ENCODE results near the gene BANK1. TPM values are rescaled to one million over a fixed set of nuclear protein-coding genes. Genes with fewer than 3 reads are reported as not detected.

Gene BANK1
- polyA plus RNA-seq, 1 of the 3 experiments (the other 2 are of a cell fraction), result not detected

GRCh38 chr4:102089850-102090621, 299.5 kb downstream of the BANK1 start:
- no peaks in the 10 kb centered on the region for H3K4me1 ChIP-seq (ENCODE audit: control insufficient read depth in 1 of 2, insufficient read depth in 2 of 2, low read depth in 1 of 2, low read length in 1 of 2)
- ChIA-PET POLR2A (no interaction called here), CTCF (no interaction called here)
- WGBS (ENCODE audit: low lambda C conversion rate), result 50% methylated on average over 5 of the region's 5 CpGs
- no peak overlapping the region for H3K4me3 ChIP-seq (ENCODE audit: low read depth in 2 of 2, low read length in 1 of 2)
- DNase-seq, result no peak
- TF ChIP-seq CHD2 (IDR thresholded peaks at IDR 0.05; ENCODE audit: low read length, partially characterized antibody), result no peak
- TF ChIP-seq GATA2 (CRISPR knock-in tag; IDR thresholded peaks at IDR 0.05), result peak; percentile 87
- TF ChIP-seq EP300 (IDR thresholded peaks at IDR 0.05; ENCODE audit: borderline replicate concordance in 1 of 2, low read depth in 1 of 2, low read length in 1 of 2), result peak in 1 of 2 experiments; percentile 60; a peak in 1 of 4 replicates
- H3K4me2 ChIP-seq, result no peak overlapping the region
- no peaks in the 10 kb centered on the region for H3K9me2 ChIP-seq
- H4K20me1 ChIP-seq (ENCODE audit: insufficient read depth), result no peaks in the 10 kb centered on the region
- H3K27ac ChIP-seq (ENCODE audit: low read depth in 2 of 2, low read length in 1 of 2), result no peak overlapping the region; a peak in 1 of 4 replicates
- H3K9ac ChIP-seq, result no peak overlapping the region
- H2AFZ ChIP-seq (ENCODE audit: low read depth), result no peak overlapping the region
- H3K9me3 ChIP-seq, result no peaks in the 10 kb centered on the region
- no peaks in the 10 kb centered on the region for H3K27me3 ChIP-seq (ENCODE audit: insufficient read depth)
- no peaks in the 10 kb centered on the region for H3K79me2 ChIP-seq (ENCODE audit: insufficient read depth)
- no peaks in the 10 kb centered on the region for H3K36me3 ChIP-seq (replicated peaks in 1 of 2; ENCODE audit: control insufficient read depth in 1 of 2, insufficient read depth in 2 of 2, low read length in 1 of 2)
- H3F3A ChIP-seq (replicated peaks; ENCODE audit: insufficient read depth), result no peaks in the 10 kb centered on the region

GRCh38 chr4:102091656-102092055, 301.1 kb downstream of the BANK1 start:
- H3K4me2 ChIP-seq, result no peak overlapping the region
- H3K27ac ChIP-seq (ENCODE audit: low read depth in 2 of 2, low read length in 1 of 2), result no peak overlapping the region
- POLR2A ChIA-PET, result no interaction called here

More at GRCh38 chr4:102091656-102092055, 301.1 kb downstream of the BANK1 start:
- Histone ChIP-seq H3K9ac (no peak overlapping the region), H3K4me1 (ENCODE audit: control insufficient read depth in 1 of 2, insufficient read depth in 2 of 2, low read depth in 1 of 2, low read length in 1 of 2) (no peaks in the 10 kb centered on the region), H3K27me3 (ENCODE audit: insufficient read depth) (no peaks in the 10 kb centered on the region), H3F3A (replicated peaks; ENCODE audit: insufficient read depth) (no peaks in the 10 kb centered on the region), H3K4me3 (ENCODE audit: low read depth in 2 of 2, low read length in 1 of 2) (no peak overlapping the region), H3K79me2 (ENCODE audit: insufficient read depth) (no peaks in the 10 kb centered on the region), H3K36me3 (replicated peaks in 1 of 2; ENCODE audit: control insufficient read depth in 1 of 2, insufficient read depth in 2 of 2, low read length in 1 of 2) (no peaks in the 10 kb centered on the region), H3K9me2 (no peaks in the 10 kb centered on the region), H4K20me1 (ENCODE audit: insufficient read depth) (no peaks in the 10 kb centered on the region), H3K9me3 (no peaks in the 10 kb centered on the region), H2AFZ (ENCODE audit: low read depth) (no peak overlapping the region)
- no peak for TF ChIP-seq RCOR1 (IDR thresholded peaks at IDR 0.05; ENCODE audit: low read length)
- no peak for TF ChIP-seq SIN3A (IDR thresholded peaks at IDR 0.05; ENCODE audit: borderline replicate concordance, low read depth, low read length)
- no peak for TF ChIP-seq USF2 (IDR thresholded peaks at IDR 0.05; ENCODE audit: borderline replicate concordance, low read depth, low read length)
- TF ChIP-seq JUND (IDR thresholded peaks at IDR 0.05), result no peak
- no peak for TF ChIP-seq IRF3 (IDR thresholded peaks at IDR 0.05; ENCODE audit: low read depth, low read length)
- no peak for TF ChIP-seq GATA2 (CRISPR knock-in tag; IDR thresholded peaks at IDR 0.05)
- no peak for TF ChIP-seq YY1 (IDR thresholded peaks at IDR 0.05; ENCODE audit: low read depth)
- no peak for TF ChIP-seq FOSL2 (IDR thresholded peaks at IDR 0.05; ENCODE audit: borderline replicate concordance, low read depth)
- no peak for TF ChIP-seq RXRA (IDR thresholded peaks at IDR 0.05; ENCODE audit: borderline replicate concordance, low read depth)
- TF ChIP-seq ZBTB33 (IDR thresholded peaks at IDR 0.05; ENCODE audit: borderline replicate concordance, low read depth), result no peak
- TF ChIP-seq TAF1 (IDR thresholded peaks at IDR 0.05; ENCODE audit: borderline replicate concordance, low read depth, low read length), result no peak
- no peak for TF ChIP-seq GABPA (IDR thresholded peaks at IDR 0.05; ENCODE audit: low read depth)
- TF ChIP-seq REST (IDR thresholded peaks at IDR 0.05; ENCODE audit: low read depth, low read length), result no peak
- TF ChIP-seq FOXM1 (IDR thresholded peaks at IDR 0.05; ENCODE audit: low read depth), result no peak
- no peak for TF ChIP-seq FOXJ3 (CRISPR knock-in tag; IDR thresholded peaks at IDR 0.05)
- DNase-seq, result no peak
- CTCF ChIA-PET, result no interaction called here
- WGBS (ENCODE audit: low lambda C conversion rate), result 75% methylated on average over 3 of the region's 3 CpGs
